Kidney (tissue), 14 donors: ENCODE results near the gene KRT75. TPM values are rescaled to one million over a fixed set of nuclear protein-coding genes. Genes with fewer than 3 reads are reported as not detected.

Experiments used
- DNase-seq, 5 donors: peaks; one replicate each; pipeline ENCODE4 v3.0.0-alpha.2; 2013 to 2020
- FAIRE-seq: peaks from 2 replicates; lab custom pipeline; 2012; peaks lifted over from hg19 to GRCh38; lab: Jason Lieb, UNC
- H3K27ac ChIP-seq, 2 donors: one replicate each; pipeline ENCODE4 v1.7.0; 2013; ENCODE audit warnings: low read depth in 2 of 2, low read length in 2 of 2, inconsistent platforms in 1 of 2
- H3K27me3 ChIP-seq: one replicate; pipeline ENCODE4 v1.7.1; 2013; ENCODE audit warnings: low read length, inconsistent platforms; ENCODE audit not compliant: control insufficient read depth, insufficient read depth
- H3K36me3 ChIP-seq, 3 donors: one replicate each; pipeline versions ENCODE4 v1.7.0 to v1.7.1; 2013; ENCODE audit warnings: low read length in 3 of 3, control low read depth in 1 of 3, inconsistent platforms in 1 of 3; ENCODE audit not compliant: insufficient read depth in 3 of 3, control insufficient read depth in 2 of 3
- H3K4me1 ChIP-seq, 3 donors: one replicate each; pipeline versions ENCODE4 v1.7.0 to v1.7.1; 2013; ENCODE audit warnings: low read length in 3 of 3, inconsistent platforms in 1 of 3, low read depth in 1 of 3; ENCODE audit not compliant: control insufficient read depth in 2 of 3, insufficient read depth in 2 of 3
- H3K4me3 ChIP-seq, 3 donors: one replicate each; pipeline versions ENCODE4 v1.7.0 to v1.8.1; 2013; ENCODE audit warnings: low read length in 3 of 3, control low read depth in 1 of 3, inconsistent platforms in 1 of 3
- H3K9ac ChIP-seq, 3 donors: one replicate each; pipeline versions ENCODE4 v1.7.0 to v1.7.1; 2013; ENCODE audit warnings: low read length in 3 of 3, control low read depth in 1 of 3, inconsistent platforms in 1 of 3
- H3K9me3 ChIP-seq, 3 donors: one replicate each; pipeline versions ENCODE4 v1.7.0 to v1.7.1; 2013; ENCODE audit warnings: low read length in 3 of 3, control low read depth in 1 of 3, inconsistent platforms in 1 of 3; ENCODE audit not compliant: control insufficient read depth in 2 of 3, insufficient read depth in 1 of 3
- intact Hi-C: fragments of 100-400 bp; cut with DNase I; formaldehyde crosslinking; loops from one replicate; pipeline ENCODE4 v1.11.1; 2022
- polyA plus RNA-seq: library from polyadenylated mRNA; stranded (reverse); fragments of 350-450 nt; fragmentation: Illumina TruSeq; extraction: RNeasy Lipid Tissue Mini Kit (QIAGEN cat#74804); gene quantifications from one replicate; pipeline ENCODE4 v1.2.3, GENCODE V29; 2014; ENCODE audit warnings: low read depth, low replicate concordance; ENCODE audit not compliant: insufficient read depth
- total RNA-seq: library from RNA; stranded (reverse); fragmentation: NEBNext Ultra II Directional; extraction: Animal tissue kit (Norgen Biotek cat#: 25700); gene quantifications from one replicate; pipeline ENCODE4 v1.2.1, GENCODE V29; 2021
- TF ChIP-seq, protein P1 (sequence below): IDR thresholded peaks from 3 replicates; pipeline ENCODE4 v1.5.1; 2012; ENCODE audit warnings: mild to moderate bottlenecking, moderate library complexity, borderline replicate concordance; ENCODE audit not compliant: insufficient read depth; ENCODE audit errors: extremely low read depth
- donor health status: control.
- donor health status: control.
- donor health status: control.
- donor health status: control.
- donor health status: control.
- donor health status: DM: yes; HTN: yes; CAD: no.
- donor health status: Normal renal cell carcinoma (clear cell type).

The KRT75 gene
- total and polyA plus RNA-seq, 2 donors from 2014 or later, result not detected

DNA sequence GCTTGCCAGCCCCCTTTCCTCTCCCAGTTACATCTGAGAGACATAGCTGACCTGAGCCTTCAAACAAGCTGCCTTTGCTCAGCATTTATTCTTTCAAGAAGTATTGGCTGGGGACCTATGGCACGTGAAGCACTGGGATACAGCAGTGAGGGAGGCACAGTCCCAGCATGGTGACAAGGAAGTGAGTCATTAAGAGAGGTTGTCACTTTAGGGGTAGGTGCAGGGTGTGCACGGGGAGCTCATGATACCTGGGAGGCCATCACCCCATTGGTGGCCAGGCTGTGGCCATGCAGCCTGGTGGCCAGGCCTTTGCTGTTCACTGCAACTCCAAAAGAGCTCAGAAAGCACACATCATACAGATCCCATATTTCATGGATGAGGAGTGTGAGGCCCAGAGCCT, 5.7 kb upstream of the KRT75 start:
- no peak overlapping the region for H3K9ac ChIP-seq
- no peaks in the 10 kb centered on the region for H3K27me3 ChIP-seq
- no peak overlapping the region for H3K27ac ChIP-seq
- H3K36me3 ChIP-seq, result no peaks in the 10 kb centered on the region
- intact Hi-C loops, result no loop called here
- H3K4me1 ChIP-seq, result no peaks in the 10 kb centered on the region
- FAIRE-seq (no peak), DNase-seq (no peak)
- H3K9me3 ChIP-seq, result no peaks in the 10 kb centered on the region
- TF ChIP-seq, protein P1, sequence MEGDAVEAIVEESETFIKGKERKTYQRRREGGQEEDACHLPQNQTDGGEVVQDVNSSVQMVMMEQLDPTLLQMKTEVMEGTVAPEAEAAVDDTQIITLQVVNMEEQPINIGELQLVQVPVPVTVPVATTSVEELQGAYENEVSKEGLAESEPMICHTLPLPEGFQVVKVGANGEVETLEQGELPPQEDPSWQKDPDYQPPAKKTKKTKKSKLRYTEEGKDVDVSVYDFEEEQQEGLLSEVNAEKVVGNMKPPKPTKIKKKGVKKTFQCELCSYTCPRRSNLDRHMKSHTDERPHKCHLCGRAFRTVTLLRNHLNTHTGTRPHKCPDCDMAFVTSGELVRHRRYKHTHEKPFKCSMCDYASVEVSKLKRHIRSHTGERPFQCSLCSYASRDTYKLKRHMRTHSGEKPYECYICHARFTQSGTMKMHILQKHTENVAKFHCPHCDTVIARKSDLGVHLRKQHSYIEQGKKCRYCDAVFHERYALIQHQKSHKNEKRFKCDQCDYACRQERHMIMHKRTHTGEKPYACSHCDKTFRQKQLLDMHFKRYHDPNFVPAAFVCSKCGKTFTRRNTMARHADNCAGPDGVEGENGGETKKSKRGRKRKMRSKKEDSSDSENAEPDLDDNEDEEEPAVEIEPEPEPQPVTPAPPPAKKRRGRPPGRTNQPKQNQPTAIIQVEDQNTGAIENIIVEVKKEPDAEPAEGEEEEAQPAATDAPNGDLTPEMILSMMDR, result no peak
- H3K4me3 ChIP-seq, result no peak overlapping the region

- DNase-seq, result no peak
- H3K36me3 ChIP-seq, result no peaks in the 10 kb centered on the region
- no peak overlapping the region for H3K4me3 ChIP-seq
- no peaks in the 10 kb centered on the region for H3K27me3 ChIP-seq
- H3K9me3 ChIP-seq, result no peaks in the 10 kb centered on the region
- intact Hi-C loops, result no loop called here
- no peak overlapping the region for H3K27ac ChIP-seq
- TF ChIP-seq, protein P1, result no peak
- H3K4me1 ChIP-seq, result no peaks in the 10 kb centered on the region
- no peak for FAIRE-seq
- no peak overlapping the region for H3K9ac ChIP-seq
These were observed 5.2 kb upstream of the KRT75 start for GRCh38 chr12:52439420-52439819.

DNA sequence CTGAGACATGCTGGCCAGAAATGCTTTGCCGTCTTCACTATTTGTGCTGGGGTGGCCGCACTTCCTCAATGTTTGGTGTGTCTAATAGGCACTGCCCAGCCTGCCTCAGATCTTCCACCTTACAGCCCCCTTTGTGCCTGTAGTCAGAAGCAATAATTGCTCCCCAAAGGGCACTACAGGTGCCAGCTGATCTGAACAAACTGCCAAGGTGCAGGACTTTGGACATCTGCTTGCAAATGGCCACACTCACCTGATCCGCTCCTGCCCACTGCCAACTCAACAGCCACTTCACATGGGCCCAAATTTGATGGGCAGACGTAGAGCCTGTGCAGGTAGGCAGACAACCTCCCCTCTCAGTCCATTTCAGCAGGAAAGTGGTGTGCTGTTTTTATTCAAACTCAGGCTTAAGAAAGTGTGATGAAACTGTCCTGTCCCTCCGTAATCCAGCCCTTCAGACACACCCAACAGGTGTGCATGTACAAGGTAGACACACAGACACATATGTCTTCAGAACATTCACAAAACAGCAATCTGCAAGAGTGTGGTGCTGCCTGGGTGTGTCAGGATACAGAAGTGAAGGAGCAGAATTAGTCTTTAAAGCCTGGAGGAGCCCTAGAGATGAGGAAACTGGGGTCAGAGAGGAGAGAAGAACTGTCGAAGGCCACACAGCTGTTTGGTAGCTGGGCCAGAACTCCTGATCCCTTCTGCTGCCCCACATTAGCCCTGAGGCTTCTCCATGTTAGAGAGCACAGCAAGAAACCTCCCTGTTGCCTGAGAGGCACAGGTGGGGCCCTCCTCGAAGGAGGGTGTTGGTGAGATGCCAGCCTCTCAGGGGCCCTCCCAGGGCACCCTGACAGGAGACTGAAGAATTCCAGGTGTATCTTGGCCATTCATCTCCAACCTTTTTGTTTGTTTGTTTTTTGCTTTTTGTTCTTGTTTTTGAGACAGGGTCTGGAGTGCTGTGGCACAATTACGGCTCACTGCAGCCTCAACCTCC, 4.4 kb upstream of the KRT75 start:
- no peak for FAIRE-seq
- no peak overlapping the region for H3K27ac ChIP-seq
- TF ChIP-seq, protein P1, result no peak
- no peaks in the 10 kb centered on the region for H3K27me3 ChIP-seq
- H3K4me1 ChIP-seq, result no peaks in the 10 kb centered on the region
- no peaks in the 10 kb centered on the region for H3K9me3 ChIP-seq
- intact Hi-C loops, result no loop called here
- no peak overlapping the region for H3K4me3 ChIP-seq
- no peak overlapping the region for H3K9ac ChIP-seq
- H3K36me3 ChIP-seq, result no peaks in the 10 kb centered on the region
- no peak for DNase-seq
